Measurements from ENCODE around the gene RFPL4AL1.

DNA sequence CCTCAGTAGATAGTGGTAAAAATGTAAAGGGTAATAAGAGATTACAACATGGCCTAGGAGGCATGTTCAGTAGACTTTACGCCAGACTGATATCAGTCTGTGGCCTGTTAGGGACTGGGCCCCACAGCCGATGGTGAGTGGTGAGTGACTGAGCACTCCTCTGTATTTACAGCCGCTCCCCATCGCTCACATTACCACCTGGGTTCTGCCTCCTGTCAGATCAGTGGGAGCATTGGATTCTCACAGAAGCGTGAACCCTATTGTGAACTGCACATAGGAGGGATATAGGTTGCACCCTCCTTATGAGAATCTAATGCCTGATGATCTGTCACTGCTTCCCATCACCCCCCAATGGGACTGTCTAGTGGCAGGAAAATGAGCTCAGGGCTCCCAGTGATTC is 45.0 kb downstream of the RFPL4AL1 start:
- TF ChIP-seq CTCF (IDR thresholded peaks at IDR 0.05; ENCODE audit: low read depth, low read length) = no peak
- TF ChIP-seq EZH2phosphoT487 (IDR thresholded peaks at IDR 0.05; ENCODE audit: low read depth) = no peak

All from OCI-LY3 (cell line).